NCI-H2081 treated with DMSO at 0.1 percent for 48 hours (cell line): ENCODE measurements around the gene TSPAN32.

Experiments
- DNase-seq: peaks from one replicate; lab custom pipeline; 2025; lab: John Stamatoyannopoulos, UW

TSPAN32 gene

GRCh38 chr11:2301631-2302305 lies at the start of gene TSPAN32, which contains the start of gene C11orf21:
Gene TSPAN32, plus strand, starts transcription at chr11:2302013. Its CDS starts 137 bp downstream, at chr11:2302150.
Gene C11orf21, minus strand, starts transcription at chr11:2301918. Its CDS starts 110 bp downstream, at chr11:2301808.
- DNase-seq, result no peak

GRCh38 chr11:2252018-2252417 lies 49.8 kb upstream of the TSPAN32 start:
- no peak for DNase-seq

GRCh38 chr11:2256293-2256913 lies 45.4 kb upstream of the TSPAN32 start:
- no peak for DNase-seq

GRCh38 chr11:2256951-2257700 lies 44.7 kb upstream of the TSPAN32 start:
- no peak for DNase-seq

GRCh38 chr11:2258501-2259465 lies 43.0 kb upstream of the TSPAN32 start:
- DNase-seq, result no peak

GRCh38 chr11:2259466-2259830 lies 42.4 kb upstream of the TSPAN32 start:
- no peak for DNase-seq

- no peak for DNase-seq
These were observed 41.8 kb upstream of the TSPAN32 start for GRCh38 chr11:2259897-2260451.

- DNase-seq, result no peak
These were observed 41.1 kb upstream of the TSPAN32 start for GRCh38 chr11:2260491-2261364.

- DNase-seq, result no peak
These were observed 40.2 kb upstream of the TSPAN32 start for GRCh38 chr11:2261436-2262230.

- DNase-seq, result no peak
These were observed 39.3 kb upstream of the TSPAN32 start for GRCh38 chr11:2262301-2263070.

- no peak for DNase-seq
These were observed 38.7 kb upstream of the TSPAN32 start for GRCh38 chr11:2263071-2263565.

GRCh38 chr11:2263724-2264360 lies 38.0 kb upstream of the TSPAN32 start:
- no peak for DNase-seq

GRCh38 chr11:2264366-2265053 lies 37.3 kb upstream of the TSPAN32 start:
- no peak for DNase-seq

GRCh38 chr11:2265396-2265795 lies 36.4 kb upstream of the TSPAN32 start:
- DNase-seq, result no peak

- no peak for DNase-seq
These were observed 35.8 kb upstream of the TSPAN32 start for GRCh38 chr11:2265854-2266585.

GRCh38 chr11:2266586-2267305 lies 35.1 kb upstream of the TSPAN32 start:
- no peak for DNase-seq
